KOPT-K1 (cell line): ENCODE measurements around the gene ZNF22.

Experiments used
- H3K27ac ChIP-seq: fragments of 200-600 bp; sonication (generic); 2 replicates; pipeline ENCODE4 v1.5.1; 2016; ENCODE audit warnings: antibody characterized with exemption, mild to moderate bottlenecking, low read depth, low read length; ENCODE audit not compliant: poor library complexity, severe bottlenecking
- H3K36me3 ChIP-seq: fragments of 200-600 bp; sonication (generic); 2 replicates; pipeline ENCODE4 v1.5.1; 2017; ENCODE audit warnings: antibody characterized with exemption, mild to moderate bottlenecking, low read length, moderate library complexity; ENCODE audit not compliant: insufficient read depth
- H3K9me3 ChIP-seq: fragments of 200-600 bp; sonication (generic); 2 replicates; pipeline ENCODE4 v1.5.1; 2017; ENCODE audit warnings: antibody characterized with exemption, low read length, mild to moderate bottlenecking; ENCODE audit not compliant: insufficient read depth, poor library complexity, severe bottlenecking

Gene ZNF22

DNA sequence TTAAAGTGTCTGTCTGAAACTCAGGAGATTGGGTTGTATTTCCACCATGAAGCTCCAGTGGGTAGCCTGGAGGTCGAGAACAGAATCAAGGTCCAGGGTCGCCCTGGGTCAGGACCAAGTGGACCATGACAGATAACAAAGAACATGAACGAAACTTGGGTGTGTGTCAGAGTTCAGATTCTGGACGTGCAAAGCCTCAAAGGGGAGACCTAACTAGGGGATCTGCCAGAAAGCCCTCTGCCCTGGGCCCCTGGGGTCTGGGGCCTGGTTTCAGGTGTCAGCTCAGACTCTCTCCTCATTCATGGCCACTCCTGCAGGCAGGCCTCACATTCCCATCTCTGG, 39.5 kb upstream of the ZNF22 start:
- H3K36me3 ChIP-seq, result peaks cover 7% of the 10 kb centered on the region; the same call in 1 of the 2 replicates
- no peak overlapping the region for H3K27ac ChIP-seq
- H3K9me3 ChIP-seq, result no peaks in the 10 kb centered on the region

DNA sequence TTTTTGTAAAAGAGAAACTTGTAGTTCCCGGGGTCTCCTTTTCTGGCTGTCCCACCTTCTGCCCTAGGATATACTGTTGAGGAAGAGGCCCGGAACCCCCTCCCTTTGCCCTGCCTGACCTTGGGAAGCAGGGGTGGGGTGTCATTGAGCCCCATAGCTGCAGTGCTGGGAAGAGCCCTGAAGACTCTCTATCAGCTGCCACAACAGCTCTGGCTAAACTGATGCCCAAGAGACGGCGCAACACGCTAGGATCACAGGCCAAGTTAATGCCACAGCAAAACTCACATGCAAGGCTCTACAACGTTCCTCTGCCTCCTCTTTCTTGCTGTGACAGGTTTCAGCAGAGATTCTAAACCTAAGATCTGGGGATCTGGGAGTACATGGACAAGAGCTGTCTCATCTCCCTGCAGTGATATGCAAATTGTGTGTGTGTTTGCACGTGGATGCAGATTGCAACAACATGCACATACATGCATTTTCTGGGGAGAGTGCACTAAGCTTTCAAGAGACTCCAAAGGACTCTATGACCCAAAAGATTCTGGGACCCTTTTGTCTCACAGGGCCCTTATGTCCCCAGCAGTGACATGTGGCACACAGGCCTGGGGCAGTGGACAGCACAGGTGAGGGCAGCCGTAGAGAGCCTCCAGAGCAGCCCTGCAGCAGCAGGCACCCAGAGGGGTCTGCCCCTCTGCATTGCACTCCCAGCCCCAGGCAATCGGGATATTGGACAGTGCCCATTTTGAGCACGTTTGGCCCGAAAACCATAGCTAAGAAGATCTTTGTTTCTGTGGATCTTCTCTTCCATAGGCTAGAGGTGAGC, 38.6 kb upstream of the ZNF22 start:
- H3K27ac ChIP-seq, result no peak overlapping the region
- H3K9me3 ChIP-seq, result no peaks in the 10 kb centered on the region
- H3K36me3 ChIP-seq, result no peaks in the 10 kb centered on the region

DNA sequence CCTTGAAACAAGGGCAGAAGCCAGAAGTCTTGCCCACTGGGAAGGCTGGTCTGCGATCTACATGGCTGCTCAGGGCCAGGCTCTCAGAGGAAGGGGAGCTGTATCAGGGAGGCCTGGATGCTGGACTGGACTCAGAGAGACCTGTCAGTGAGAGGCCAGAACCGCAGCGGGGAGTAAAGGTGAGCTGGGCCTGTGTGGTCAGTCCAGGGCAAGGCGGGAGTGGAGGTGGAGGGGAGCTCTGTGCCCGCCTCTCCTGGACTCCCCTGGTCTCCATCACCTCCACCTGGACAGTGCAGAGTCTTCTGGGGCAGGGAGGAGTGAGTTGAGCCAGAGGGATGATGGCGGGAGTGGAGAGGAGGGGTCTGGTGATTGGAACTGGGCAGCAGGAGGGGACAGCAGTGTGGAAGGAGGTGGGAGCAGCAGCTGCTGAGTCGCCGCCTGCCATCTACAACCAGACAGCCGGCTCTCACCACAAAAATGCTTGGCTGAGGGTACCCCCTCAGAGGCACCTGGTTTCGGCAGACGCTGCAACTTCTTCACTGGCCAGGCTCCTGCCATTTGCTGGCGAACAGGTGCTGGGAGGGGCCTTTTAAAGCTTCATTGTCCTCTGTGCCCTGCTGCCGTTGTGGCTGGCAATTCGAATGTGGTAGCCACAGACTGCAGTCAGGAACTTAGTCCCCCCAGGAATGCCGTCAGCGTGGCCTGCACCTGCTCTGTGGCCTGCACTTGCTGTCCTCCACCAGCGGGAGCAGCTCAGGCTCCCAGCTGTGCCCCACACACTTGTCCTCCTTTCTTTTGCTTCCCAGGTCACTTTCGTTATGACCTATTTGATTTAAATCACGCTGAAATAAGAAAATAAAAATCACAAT, 37.6 kb upstream of the ZNF22 start:
- Histone ChIP-seq H3K36me3 (no peaks in the 10 kb centered on the region), H3K9me3 (no peaks in the 10 kb centered on the region), H3K27ac (peak overlapping the region; percentile 58)

DNA sequence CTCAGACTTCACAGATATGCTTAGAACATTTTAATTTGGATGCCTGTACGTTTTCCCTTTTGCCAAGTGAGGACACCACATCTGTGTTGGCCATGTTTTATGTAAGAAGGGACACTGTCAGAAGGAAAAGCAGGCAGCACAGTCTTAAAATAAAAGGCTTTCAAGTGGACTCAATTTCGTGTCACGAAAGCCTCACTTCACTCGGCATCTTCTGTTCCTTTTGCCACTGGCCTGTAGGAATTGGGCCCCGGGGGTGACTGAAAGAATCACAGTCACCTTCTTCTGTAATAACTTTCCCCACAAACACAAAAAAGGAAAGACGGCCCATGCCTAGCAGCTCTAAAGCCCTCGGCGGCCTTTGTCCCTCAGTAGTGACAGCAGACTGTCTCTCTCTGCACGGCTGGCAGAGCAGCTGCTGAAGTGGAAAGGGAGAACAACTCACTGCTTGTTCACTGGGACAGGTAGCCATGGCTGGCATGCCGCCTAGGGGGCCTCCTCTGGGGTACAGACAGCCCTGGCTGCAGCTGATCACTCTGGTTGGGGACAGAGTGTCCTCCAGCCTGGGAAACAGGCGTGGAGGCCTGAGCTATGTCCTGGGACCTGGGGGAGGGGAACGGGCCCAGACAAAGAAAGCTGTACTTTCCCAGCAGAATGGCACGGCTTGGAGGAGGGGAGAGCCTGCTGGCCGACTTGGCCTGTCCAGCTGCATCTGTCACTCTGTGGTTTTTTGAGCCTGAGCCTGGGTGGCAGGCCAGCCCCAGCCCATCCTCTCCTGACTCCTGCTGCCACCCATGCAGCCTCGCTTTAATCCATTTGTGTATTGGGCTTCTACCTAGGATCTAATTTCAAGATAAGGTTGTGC, 36.7 kb upstream of the ZNF22 start:
- H3K9me3 ChIP-seq, result no peaks in the 10 kb centered on the region
- peak overlapping the region; percentile 58 for H3K27ac ChIP-seq
- H3K36me3 ChIP-seq, result no peaks in the 10 kb centered on the region

DNA sequence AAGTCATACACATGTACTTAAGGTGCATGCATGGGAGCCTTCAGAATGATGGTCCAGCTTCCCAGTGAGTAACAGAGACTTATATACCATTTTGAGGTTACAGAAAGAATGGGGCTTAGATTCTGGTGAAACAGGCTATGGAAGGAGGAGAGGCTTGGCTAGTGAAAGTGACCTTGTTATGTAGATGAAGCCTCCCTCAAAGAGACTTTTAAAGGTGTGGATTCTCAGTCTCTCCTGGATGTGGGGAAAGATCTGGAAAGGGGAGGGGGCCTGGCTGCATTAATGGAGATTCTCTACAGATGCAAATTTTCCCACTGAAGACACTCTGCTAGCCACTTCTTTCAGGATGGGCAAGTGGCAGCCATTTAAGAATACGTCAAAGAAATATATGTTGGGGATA, 35.6 kb upstream of the ZNF22 start:
- Histone ChIP-seq H3K36me3 (no peaks in the 10 kb centered on the region), H3K9me3 (no peaks in the 10 kb centered on the region), H3K27ac (peak overlapping the region; percentile 58)

DNA sequence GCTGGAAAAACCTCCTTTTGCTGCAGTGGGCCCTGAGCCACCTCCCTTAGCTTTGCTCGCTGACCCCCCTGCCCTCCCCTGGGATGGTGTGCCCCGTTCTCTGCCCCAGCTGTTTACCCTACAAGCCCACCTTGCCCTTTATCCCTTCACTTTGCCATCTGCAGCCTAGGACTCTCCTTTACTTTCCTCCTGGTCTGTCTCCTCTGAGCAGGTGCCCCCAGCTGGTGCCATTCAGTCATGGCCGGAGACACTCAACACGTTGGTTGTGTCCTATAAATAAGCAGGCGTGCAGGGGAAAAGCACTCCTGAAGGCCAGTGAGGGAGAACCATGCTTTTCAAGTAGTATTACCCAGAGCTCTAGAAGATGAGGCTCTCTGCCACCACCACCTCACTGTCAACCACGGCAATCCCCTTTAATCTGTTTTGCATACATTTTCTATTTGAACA, 35.0 kb upstream of the ZNF22 start:
- no peaks in the 10 kb centered on the region for H3K9me3 ChIP-seq
- H3K27ac ChIP-seq, result peak overlapping the region; percentile 17
- H3K36me3 ChIP-seq, result no peaks in the 10 kb centered on the region

DNA sequence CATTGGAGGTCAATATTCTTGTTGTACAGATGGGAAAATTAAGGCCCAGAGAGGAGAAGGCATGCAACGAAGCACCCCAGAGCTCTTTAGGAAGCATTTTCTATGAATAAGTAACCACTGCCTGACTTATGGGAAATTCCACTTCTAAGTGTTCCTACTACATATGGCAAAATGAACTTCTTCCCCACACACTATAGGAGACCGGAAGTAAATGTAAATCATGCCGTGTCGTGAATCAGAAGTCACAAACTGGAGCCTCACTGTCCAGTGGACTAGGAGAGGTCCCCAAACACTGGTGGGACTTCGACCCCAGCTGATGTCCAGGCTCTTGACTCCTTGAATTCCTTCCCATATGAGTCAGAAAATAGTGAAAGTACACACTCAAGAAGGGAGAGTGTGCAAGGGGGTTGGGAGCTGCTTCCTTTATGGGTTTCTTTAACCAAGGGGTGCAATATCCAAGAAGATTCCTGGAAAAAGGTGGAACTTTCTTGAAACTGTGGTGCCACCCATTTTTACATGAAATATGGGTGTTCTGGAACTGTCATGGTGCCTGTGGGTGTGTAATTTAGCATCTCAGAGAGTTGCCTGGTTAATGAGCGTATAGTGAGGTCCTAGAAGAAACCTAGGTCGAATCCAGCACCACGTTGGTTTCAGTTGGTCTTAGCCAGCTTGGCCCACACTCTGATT, 34.5 kb upstream of the ZNF22 start:
- H3K36me3 ChIP-seq, result no peaks in the 10 kb centered on the region
- H3K27ac ChIP-seq, result peak overlapping the region; percentile 22
- H3K9me3 ChIP-seq, result no peaks in the 10 kb centered on the region

DNA sequence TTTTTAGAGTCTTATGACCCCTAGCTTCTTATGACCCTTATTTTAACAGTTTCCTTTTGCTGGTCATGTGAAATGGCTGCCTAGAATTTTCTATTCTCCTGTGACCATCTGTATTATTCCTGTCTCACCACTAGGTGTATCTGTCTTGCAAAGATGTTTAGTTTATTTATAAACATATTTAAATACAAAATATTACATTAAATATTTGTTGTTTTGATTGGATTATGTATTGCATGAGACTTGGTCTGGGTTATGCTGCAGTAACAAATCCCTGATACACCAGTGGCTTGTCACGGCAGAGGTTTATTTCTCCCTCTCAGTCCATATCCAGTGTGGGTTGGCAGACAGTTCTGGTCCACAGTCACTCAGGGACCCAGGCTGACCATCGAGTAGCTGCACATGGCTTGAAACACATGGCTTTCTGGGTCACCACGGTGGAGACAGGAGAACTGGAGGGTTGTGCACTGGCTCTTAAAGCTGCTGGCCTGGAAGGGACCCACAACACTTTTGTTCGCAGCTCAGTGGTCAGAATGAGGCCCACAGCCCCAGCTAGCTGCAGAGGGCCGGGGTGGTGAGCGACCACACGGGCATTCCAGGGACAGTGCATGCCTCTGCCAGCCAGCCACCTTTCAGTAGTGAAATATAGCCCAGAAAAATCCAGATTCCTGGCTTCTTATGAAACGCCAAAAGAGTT, 33.8 kb upstream of the ZNF22 start:
- H3K9me3 ChIP-seq, result no peaks in the 10 kb centered on the region
- H3K27ac ChIP-seq, result peak overlapping the region; percentile 73
- no peaks in the 10 kb centered on the region for H3K36me3 ChIP-seq

DNA sequence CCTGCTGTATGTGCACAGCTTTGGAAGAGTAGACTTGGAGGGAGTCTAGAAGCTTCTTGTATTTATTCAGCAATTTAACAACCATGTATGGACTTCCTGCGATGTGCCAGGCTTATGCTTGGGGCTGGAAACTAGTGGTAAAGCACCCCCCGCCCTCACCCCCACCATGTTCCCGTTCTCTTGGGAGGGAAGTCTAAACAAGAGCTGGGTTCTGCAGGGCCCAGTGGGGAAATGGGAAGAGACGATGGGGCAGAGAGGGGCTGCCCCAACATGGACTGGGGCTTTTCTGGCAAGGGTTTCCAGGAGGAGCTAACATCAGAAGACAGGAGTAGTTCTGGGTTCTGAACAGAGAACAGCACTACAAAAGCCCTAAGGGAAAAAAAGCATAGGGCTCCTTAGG, 33.1 kb upstream of the ZNF22 start:
- Histone ChIP-seq H3K27ac (peak overlapping the region; percentile 73), H3K36me3 (no peaks in the 10 kb centered on the region), H3K9me3 (no peaks in the 10 kb centered on the region)

DNA sequence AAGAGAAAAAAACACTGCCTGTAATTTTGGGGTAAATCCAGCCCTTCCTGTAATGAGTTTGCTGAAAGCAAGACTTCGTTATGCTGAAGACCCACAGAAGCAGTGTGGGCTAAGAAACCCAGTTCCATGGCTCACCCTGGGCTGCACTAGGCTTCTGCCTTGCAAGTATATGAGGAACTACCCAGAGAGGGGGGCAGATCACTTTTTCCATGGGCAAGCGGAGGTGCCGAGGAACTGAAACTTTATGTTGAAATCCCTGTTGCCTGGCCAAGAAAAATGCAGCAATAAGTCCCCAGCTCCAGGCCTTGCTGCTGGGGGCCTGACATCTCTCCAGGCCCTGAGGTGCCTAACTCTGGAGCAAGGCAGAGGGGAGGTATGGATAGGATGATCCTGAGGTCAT, 32.6 kb upstream of the ZNF22 start:
- H3K27ac ChIP-seq, result peak overlapping the region; percentile 73
- H3K9me3 ChIP-seq, result no peaks in the 10 kb centered on the region
- no peaks in the 10 kb centered on the region for H3K36me3 ChIP-seq

DNA sequence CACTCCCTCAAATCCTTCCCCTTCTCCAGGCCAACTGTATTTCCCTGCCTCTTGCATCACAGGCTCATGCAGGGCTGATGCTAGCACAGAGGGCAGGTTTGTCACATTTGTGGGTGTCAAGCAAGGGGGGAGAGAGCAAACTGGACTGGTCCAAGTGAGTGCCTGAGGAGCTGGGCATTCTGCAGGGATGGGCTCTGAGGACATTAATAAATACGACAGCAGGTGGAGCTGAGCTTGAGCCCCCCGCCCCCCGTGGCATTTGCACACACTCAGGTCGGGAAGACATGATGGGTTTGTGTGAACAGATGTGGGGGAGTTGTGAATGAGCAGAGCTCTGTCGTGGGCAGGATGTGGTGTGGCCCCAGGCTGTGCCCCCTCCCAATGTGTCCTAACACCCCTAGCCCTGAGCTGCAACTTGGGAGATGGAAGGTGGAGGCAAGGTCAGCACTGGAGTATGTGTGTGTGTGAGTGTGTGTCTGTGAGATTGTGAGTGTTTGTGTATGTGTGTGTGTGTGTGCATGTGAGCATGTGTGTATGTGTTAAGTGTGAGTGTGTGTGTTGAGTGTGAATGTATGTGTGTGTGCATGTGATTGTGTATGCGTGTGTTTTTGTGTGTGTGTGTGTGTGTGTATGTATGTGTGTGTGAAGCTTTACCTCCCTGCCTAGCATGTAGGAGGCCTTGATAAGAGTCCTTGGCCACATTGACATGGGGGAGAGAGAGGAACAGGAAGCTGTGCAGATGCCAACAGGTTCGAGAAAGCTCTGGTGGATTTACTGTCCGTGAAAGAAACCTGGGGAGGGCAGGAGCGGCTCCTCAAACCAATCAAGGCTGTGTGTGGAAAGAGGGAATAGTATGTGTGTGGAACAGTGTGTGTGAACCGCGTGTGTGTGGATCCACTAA, 32.0 kb upstream of the ZNF22 start:
- no peaks in the 10 kb centered on the region for H3K36me3 ChIP-seq
- H3K9me3 ChIP-seq, result no peaks in the 10 kb centered on the region
- H3K27ac ChIP-seq, result peak overlapping the region; percentile 73

DNA sequence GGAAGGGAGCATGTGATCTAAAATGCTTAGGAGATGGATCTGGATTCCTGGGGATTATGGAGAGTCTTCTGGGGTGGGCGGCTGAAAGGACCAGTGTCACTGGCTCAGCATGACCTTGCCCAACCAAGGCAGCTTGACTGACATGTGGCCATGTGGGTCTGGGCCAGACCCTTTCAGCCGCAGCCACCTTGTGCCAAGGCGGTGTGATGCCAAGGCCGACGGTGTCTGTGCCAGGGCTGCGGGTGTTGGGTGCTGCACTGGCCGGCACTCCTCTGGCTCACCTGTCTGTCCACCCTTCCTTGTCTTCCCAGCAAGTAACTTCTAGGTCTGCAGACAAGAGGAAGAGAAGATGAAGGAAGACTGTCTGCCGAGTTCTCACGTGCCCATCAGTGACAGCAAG, 30.9 kb upstream of the ZNF22 start:
- no peaks in the 10 kb centered on the region for H3K36me3 ChIP-seq
- H3K27ac ChIP-seq, result no peak overlapping the region
- H3K9me3 ChIP-seq, result no peaks in the 10 kb centered on the region

DNA sequence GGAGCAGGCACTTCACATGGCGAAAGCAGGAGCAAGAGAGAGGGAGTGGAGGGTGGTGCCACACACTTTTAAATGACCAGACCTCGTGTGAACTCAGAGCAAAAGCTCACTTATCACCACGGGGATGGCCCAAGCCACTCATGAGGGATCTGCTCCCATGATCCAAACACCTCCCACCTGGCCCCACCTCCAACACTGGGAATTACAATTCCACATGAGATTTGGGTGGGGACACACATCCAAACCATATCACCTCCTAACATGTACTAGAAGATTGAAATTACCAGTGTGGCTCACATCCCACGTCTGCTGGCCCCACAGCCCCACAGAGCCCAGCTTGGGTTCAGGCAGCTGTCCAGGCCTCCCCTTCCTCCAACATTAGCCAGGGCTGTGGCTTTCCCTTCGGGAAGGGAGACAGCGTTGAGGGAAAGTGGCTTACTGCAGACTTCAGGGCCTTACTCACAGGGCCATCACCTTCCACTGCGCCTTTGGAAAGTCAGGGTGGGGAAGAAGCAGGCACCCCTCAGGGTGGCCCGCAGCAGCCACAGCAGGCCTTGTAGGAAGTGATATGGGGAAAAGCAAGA, 29.8 kb upstream of the ZNF22 start:
- Histone ChIP-seq H3K27ac (no peak overlapping the region), H3K9me3 (no peaks in the 10 kb centered on the region), H3K36me3 (no peaks in the 10 kb centered on the region)
